Panc1 (cell line): ENCODE measurements around the gene TMPRSS5. TPM values are rescaled to one million over a fixed set of nuclear protein-coding genes. Genes with fewer than 3 reads are reported as not detected.

ENCODE experiments used
- ATAC-seq: fragments of 200-7000 bp; cut with Tn5 transposase; 2 replicates; pipeline ENCODE4 v1.9.1; 2020; ENCODE audit warnings: mild to moderate bottlenecking, moderate library complexity
- BruUV-seq: library from RNA; stranded (reverse); fragments of 400-500 nt; replicated peaks from 2 replicates; lab custom pipeline; 2021; lab: Mats Ljungman, UMichigan
- CTCF ChIA-PET: fragments of 300-600 bp; sonication (Branson Sonifier 250); formaldehyde crosslinking; loops from one replicate; lab custom pipeline; 2022; ENCODE audit warnings: antibody characterized with exemption; lab: Charles Lee
- POLR2A ChIA-PET: fragments of 300-600 bp; sonication (Branson Sonifier 250); formaldehyde crosslinking; loops from one replicate; lab custom pipeline; 2022; ENCODE audit warnings: antibody characterized with exemption; lab: Charles Lee
- DNase-seq: peaks from one replicate; pipeline ENCODE4 v3.0.0-alpha.2; 2010; ENCODE audit warnings: low read depth, low spot score
- H3K27ac ChIP-seq: 2 replicates; pipeline ENCODE4 v1.5.1; 2011; ENCODE audit warnings: mild to moderate bottlenecking, low read length, inconsistent platforms
- H3K27me3 ChIP-seq: fragments of 200-500 bp; sonication (Bioruptor generic); 2 replicates; pipeline ENCODE4 v1.6.0; 2014; ENCODE audit warnings: low read length, inconsistent platforms; ENCODE audit not compliant: control insufficient read depth, insufficient read depth
- H3K36me3 ChIP-seq: fragments of 200-500 bp; sonication (Bioruptor generic); 2 replicates; pipeline ENCODE4 v1.5.1; 2014; ENCODE audit warnings: inconsistent platforms, mild to moderate bottlenecking, low read length, moderate library complexity; ENCODE audit not compliant: control insufficient read depth, insufficient read depth
- H3K4me1 ChIP-seq: 2 replicates; pipeline ENCODE4 v1.5.1; 2011; ENCODE audit warnings: inconsistent platforms, mild to moderate bottlenecking, low read length, moderate library complexity; ENCODE audit not compliant: control insufficient read depth, insufficient read depth
- H3K4me3 ChIP-seq, 2 experiments: 2 replicates each; pipeline ENCODE4 v1.5.1; 2011 to 2012; ENCODE audit warnings: low read depth in 2 of 2, low read length in 2 of 2, mild to moderate bottlenecking in 2 of 2, inconsistent platforms in 1 of 2, moderate library complexity in 1 of 2
- H3K9me3 ChIP-seq: fragments of 200-500 bp; sonication (Bioruptor generic); 2 replicates; pipeline ENCODE4 v1.5.1; 2014; ENCODE audit warnings: low read depth, mild to moderate bottlenecking, inconsistent platforms, low read length, moderate library complexity; ENCODE audit not compliant: control insufficient read depth, insufficient read depth
- CTCF ChIP-seq: fragments of 450-650 bp; IDR thresholded peaks from 2 replicates; pipeline ENCODE4 v1.5.1; 2017; ENCODE audit warnings: mild to moderate bottlenecking
- POLR2AphosphoS5 ChIP-seq: IDR thresholded peaks from 2 replicates; pipeline ENCODE4 v1.6.1; 2012; ENCODE audit warnings: mild to moderate bottlenecking, low read depth, low read length, moderate library complexity
- REST ChIP-seq, 2 experiments: IDR thresholded peaks; 2 replicates each; pipeline ENCODE4 v1.6.1; 2011 to 2012; ENCODE audit warnings: low read depth in 2 of 2, control low read depth in 1 of 2, low read length in 1 of 2, mild to moderate bottlenecking in 1 of 2, moderate library complexity in 1 of 2; ENCODE audit not compliant: insufficient read depth in 1 of 2
- SIN3A ChIP-seq: IDR thresholded peaks from 2 replicates; pipeline ENCODE4 v1.6.1; 2012; ENCODE audit warnings: low read depth, mild to moderate bottlenecking, low read length, moderate library complexity, borderline replicate concordance; ENCODE audit not compliant: insufficient read depth
- TCF7L2 ChIP-seq: IDR thresholded peaks from 2 replicates; pipeline ENCODE4 v1.6.1; 2011; ENCODE audit warnings: mild to moderate bottlenecking, low read depth, low read length, inconsistent platforms
- in situ Hi-C: cut with HindIII; loops from 2 replicates; pipeline ENCODE4 v1.10.0; 2016; ENCODE audit warnings: low sequenced_read_pairs, low pct_unique_long_range_greater_than_20kb
- intact Hi-C: fragments of 100-400 bp; cut with micrococcal nuclease; formaldehyde crosslinking; loops from one replicate; pipeline ENCODE4 v1.10.0; 2022; ENCODE audit not compliant: unreplicated experiment
- total RNA-seq: library from RNA; stranded (reverse); gene quantifications from one replicate; pipeline ENCODE4 v1.2.1, GENCODE V29; 2021; ENCODE audit not compliant: unreplicated experiment

TMPRSS5 gene
- total RNA-seq, 1 experiment from 2014 or later = 0.85 TPM

DNA sequence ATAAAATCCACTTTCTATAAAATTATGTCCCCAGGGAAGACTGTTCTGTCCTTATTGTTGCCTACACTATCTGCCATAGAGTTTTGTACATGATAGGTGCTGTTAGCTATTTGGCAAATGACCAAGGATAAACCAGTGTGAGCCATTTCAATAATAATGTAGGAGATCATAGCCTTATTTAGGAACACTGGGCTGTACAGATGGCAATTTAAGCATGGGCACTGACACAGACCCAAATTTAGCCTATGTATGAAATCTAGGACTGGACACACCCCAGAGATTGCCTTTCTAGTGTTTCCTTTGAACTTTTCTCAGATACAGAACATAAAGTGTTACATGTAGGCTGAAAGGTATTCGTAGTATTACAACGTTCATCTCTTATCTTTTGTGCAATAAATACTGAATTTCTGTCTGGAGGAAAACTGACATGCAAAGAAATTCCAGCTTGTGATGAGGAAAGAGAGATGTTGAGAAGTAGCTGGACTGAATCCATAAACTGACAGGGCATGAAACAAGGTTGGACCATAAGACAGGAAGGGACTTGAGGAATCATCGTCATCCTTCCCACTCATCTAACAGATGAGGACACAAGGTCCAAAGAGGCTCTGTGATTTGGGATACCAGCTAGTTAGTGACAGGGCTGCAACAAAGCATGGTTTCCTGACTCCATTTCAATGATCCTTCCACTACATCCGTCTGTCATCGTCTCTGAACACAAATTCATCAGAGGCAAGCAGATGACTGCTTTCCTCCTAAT is 60.3 kb downstream of the TMPRSS5 start:
- Histone ChIP-seq H3K4me3 (no peak overlapping the region), H3K27me3 (no peaks in the 10 kb centered on the region), H3K27ac (no peak overlapping the region), H3K36me3 (no peaks in the 10 kb centered on the region), H3K9me3 (no peaks in the 10 kb centered on the region), H3K4me1 (no peaks in the 10 kb centered on the region)
- DNase-seq (no peak), ATAC-seq (no peak)
- ChIA-PET POLR2A (interaction anchor here (0.7 kb wide), 1 partner anchor 64 kb away, joined by 7 read pairs; no protein-coding TSS in a partner anchor), CTCF (interaction anchor here (0.5 kb wide), 1 partner anchor 19 kb away, joined by 6 read pairs; no protein-coding TSS in a partner anchor)
- in situ Hi-C loops (no loop called here), intact Hi-C loops (no loop called here)
- no peak for TF ChIP-seq CTCF
- no peak for TF ChIP-seq TCF7L2
- TF ChIP-seq REST (IDR thresholded peaks at IDR 0.05; ENCODE audit: insufficient read depth in 1 of 2, low read depth in 2 of 2, low read length in 1 of 2) = no peak
- no peak for TF ChIP-seq POLR2AphosphoS5
- TF ChIP-seq SIN3A = no peak
- BruUV-seq = no TSS peak

GRCh38 chr11:113644605-113645004 is 61.5 kb downstream of the TMPRSS5 start:
- no peak for ATAC-seq
- no peaks in the 10 kb centered on the region for H3K27me3 ChIP-seq
- DNase-seq = no peak
- in situ Hi-C loops = no loop called here
- CTCF ChIA-PET = no interaction called here
- intact Hi-C loops = no loop called here
- TF ChIP-seq TCF7L2 (no peak), SIN3A (no peak), REST (IDR thresholded peaks at IDR 0.05; ENCODE audit: insufficient read depth in 1 of 2, low read depth in 2 of 2, low read length in 1 of 2) (no peak), POLR2AphosphoS5 (no peak), CTCF (no peak)
- H3K27ac ChIP-seq = no peak overlapping the region
- no TSS peak for BruUV-seq
- no peaks in the 10 kb centered on the region for H3K9me3 ChIP-seq
- POLR2A ChIA-PET = no interaction called here
- no peaks in the 10 kb centered on the region for H3K36me3 ChIP-seq
- no peak overlapping the region for H3K4me3 ChIP-seq
- H3K4me1 ChIP-seq = no peaks in the 10 kb centered on the region
